GM18951 (cell line): ENCODE data around the gene ZSCAN9.

Source experiments
- POLR2A ChIP-seq: IDR thresholded peaks from 4 replicates; pipeline ENCODE4 v1.6.1; 2011; ENCODE audit warnings: mild to moderate bottlenecking; ENCODE audit not compliant: insufficient read length, insufficient read depth; ENCODE audit errors: extremely low read depth
- in situ Hi-C: fragments of 300-500 bp; cut with MboI; formaldehyde crosslinking; loops from one replicate; pipeline ENCODE4 v1.12.0; 2022; ENCODE audit warnings: low sequenced_read_pairs, mixed read lengths, inconsistent platforms; ENCODE audit not compliant: unreplicated experiment

The ZSCAN9 gene

GRCh38 chr6:28239636-28240035 lies 14.6 kb downstream of the ZSCAN9 start:
- no peak for TF ChIP-seq POLR2A
- in situ Hi-C loops, result no loop called here

GRCh38 chr6:28240471-28240870 lies 15.4 kb downstream of the ZSCAN9 start:
- no peak for TF ChIP-seq POLR2A
- in situ Hi-C loops, result no loop called here

GRCh38 chr6:28243946-28244345 lies 18.9 kb downstream of the ZSCAN9 start:
- no peak for TF ChIP-seq POLR2A
- in situ Hi-C loops, result no loop called here

GRCh38 chr6:28245206-28245941 lies 20.3 kb downstream of the ZSCAN9 start:
- no peak for TF ChIP-seq POLR2A
- in situ Hi-C loops, result no loop called here

GRCh38 chr6:28248916-28249315 lies 23.8 kb downstream of the ZSCAN9 start:
- no peak for TF ChIP-seq POLR2A
- in situ Hi-C loops, result no loop called here

- no peak for TF ChIP-seq POLR2A
- in situ Hi-C loops, result no loop called here
These were observed 25.7 kb downstream of the ZSCAN9 start for GRCh38 chr6:28250747-28251146.

- in situ Hi-C loops, result no loop called here
- no peak for TF ChIP-seq POLR2A
These were observed 26.6 kb downstream of the ZSCAN9 start for GRCh38 chr6:28251661-28252008.

- peak; percentile 52 for TF ChIP-seq POLR2A
- in situ Hi-C loops, result no loop called here
These were observed 27.2 kb downstream of the ZSCAN9 start, which contains the start of gene ZKSCAN4 for GRCh38 chr6:28252009-28252975. ZKSCAN4 (minus strand) TSS chr6:28252269; CDS start chr6:28251980, 289 bp downstream.

GRCh38 chr6:28254121-28254519 lies 29.0 kb downstream of the ZSCAN9 start:
- in situ Hi-C loops, result no loop called here
- no peak for TF ChIP-seq POLR2A

- in situ Hi-C loops, result no loop called here
- no peak for TF ChIP-seq POLR2A
These were observed 32.0 kb downstream of the ZSCAN9 start for GRCh38 chr6:28257042-28257441.

- in situ Hi-C loops, result no loop called here
- TF ChIP-seq POLR2A, result peak; percentile 26
These were observed 34.1 kb downstream of the ZSCAN9 start, which contains the start of gene NKAPL for GRCh38 chr6:28258877-28259777. NKAPL (plus strand) TSS chr6:28259297; CDS start chr6:28259372, 75 bp downstream.

- in situ Hi-C loops, result no loop called here
- no peak for TF ChIP-seq POLR2A
These were observed 38.8 kb downstream of the ZSCAN9 start for GRCh38 chr6:28263922-28264321.

GRCh38 chr6:28264834-28265401 lies 39.8 kb downstream of the ZSCAN9 start:
- TF ChIP-seq POLR2A, result no peak
- in situ Hi-C loops, result no loop called here

GRCh38 chr6:28266563-28266961 lies 41.5 kb downstream of the ZSCAN9 start:
- in situ Hi-C loops, result no loop called here
- no peak for TF ChIP-seq POLR2A
